Stimulated activated CD4-positive, alpha-beta T cell treated with anti-CD3 and anti-CD28 coated beads, TNF-alpha, amount 100 ng/mL, for 4 hours (primary cell): Measurements from ENCODE around the gene STOM.

ENCODE experiments used
- DNase-seq, 3 experiments: peaks; one replicate each; pipeline ENCODE4 v3.0.0-alpha.2; 2020; ENCODE audit warnings: low read depth in 3 of 3

STOM gene

DNA sequence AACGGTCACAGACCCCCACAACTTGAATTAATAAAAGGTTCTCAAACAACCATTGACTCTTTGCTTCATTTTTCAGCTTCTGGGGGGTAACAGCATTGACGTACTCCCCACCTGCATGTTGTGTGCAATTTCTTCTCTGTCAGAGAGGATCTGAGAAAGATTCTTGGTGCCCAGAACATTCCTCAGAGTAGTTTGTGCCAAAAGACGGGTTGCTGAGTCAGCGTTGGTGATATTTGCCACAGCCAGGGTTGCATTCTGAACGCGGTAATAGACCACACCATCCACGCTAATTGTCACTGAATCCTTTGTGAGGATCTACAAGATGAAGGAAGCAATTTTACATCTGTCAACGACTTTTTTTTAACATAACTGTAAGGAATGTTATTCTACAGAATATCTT lies 21.0 kb downstream of the STOM start:
- no peak for DNase-seq

DNA sequence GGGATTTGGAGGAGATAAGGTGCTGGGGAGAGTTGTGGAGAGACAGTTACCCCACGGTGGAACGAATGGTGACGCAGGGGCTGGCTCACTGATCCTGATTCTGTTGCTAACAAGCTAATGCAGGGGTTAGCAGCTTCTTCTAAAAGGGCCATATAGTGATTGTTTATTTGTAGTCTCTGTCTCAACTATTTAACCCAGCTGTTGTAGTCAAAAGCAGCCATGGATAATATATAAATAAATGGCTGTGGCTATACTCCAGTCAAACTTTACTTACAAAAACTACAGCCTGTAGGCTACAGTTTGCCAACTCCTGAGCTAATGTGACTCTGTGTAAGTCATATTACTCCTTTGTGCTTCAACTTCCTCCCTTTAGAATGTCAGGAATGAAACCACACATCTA lies 21.8 kb downstream of the STOM start:
- DNase-seq: no peak

DNA sequence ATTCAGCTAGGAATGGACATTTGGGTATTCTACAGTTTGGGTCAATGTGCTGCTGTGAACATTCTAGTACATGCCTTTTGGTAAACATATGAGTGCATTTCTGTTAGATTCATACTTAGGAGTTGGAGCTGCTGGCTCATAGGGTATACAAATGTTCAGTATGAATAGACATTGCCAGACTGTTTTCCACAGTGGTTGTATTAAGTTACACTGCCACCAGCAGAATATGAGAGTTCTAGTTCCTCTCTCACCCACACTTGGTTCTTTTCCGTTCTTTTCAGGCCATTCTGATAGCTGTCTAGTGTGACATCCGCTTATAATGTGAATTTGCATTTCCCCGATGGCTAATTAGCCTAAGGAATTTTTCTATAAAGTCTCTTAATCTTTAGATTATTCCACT lies 25.0 kb downstream of the STOM start:
- no peak for DNase-seq

- no peak for DNase-seq
Measured at GRCh38 chr9:121344184-121344583, 25.9 kb downstream of the STOM start.

- DNase-seq: no peak
Measured at GRCh38 chr9:121340676-121341392, 29.2 kb downstream of the STOM start.

DNA sequence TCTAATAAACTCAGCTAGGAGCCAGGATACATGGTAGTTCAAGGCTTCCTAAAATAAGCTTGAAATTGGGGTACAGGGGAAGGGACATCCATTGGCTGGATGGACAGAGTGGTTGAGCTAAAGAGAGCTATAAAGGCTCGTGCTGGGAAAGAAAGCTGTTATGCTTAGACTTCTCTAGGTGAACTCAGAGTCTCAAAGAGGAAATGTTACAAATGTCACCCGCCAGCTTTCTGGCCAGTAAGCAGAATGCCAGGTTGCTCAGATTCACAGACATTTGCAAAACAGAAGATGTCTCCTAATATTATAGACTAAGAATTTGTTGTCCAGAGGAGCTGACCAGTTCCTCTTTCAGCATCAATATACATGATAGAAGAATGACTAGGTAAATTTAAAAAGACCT lies 30.6 kb downstream of the STOM start:
- DNase-seq: no peak

GRCh38 chr9:121336665-121337064 lies 33.4 kb downstream of the STOM start:
- no peak for DNase-seq

GRCh38 chr9:121333950-121334773 lies 35.9 kb downstream of the STOM start:
- DNase-seq: no peak

- no peak for DNase-seq
Measured at GRCh38 chr9:121331992-121332685, 37.9 kb downstream of the STOM start.

GRCh38 chr9:121331549-121331948 lies 38.5 kb downstream of the STOM start:
- DNase-seq: no peak

DNA sequence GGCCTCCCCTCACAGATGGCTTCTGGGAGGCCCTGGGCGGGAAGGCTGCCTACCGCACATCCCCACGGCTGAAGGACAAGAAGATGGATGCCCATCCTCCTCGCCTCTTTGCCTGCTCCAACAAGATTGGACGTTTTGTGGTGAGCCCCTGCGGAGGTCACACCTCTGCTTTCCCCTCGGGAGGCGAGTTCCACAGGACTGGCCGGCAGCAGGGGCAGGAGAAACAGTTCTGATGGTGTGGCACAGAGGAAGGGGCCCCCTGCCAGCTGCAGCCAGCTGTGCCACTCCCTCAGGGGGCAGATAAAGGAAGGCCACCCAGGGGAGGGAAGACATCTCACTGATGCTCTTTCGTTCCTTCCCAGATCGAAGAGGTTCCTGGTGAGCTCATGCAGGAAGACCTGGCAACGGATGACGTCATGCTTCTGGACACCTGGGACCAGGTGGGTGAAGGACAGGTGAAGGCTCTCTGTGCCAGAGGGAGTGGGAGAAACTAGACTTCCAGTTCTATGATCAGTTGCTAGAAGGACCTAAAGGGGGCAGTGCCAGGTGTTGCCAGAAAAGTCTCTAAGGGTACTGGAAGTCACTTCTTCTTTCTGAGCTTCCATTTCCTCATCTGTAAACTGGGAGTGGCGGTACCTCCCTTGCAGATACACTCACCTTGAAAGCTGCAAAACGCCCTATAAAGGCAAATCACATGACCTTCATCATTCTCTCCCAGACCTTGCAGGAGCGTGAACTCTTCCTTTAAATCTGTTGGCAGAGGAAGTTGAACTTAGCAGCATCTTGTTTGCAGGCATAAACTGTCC lies 41.0 kb downstream of the STOM start:
- no peak for DNase-seq

GRCh38 chr9:121328476-121328875 lies 41.6 kb downstream of the STOM start:
- DNase-seq: no peak

DNA sequence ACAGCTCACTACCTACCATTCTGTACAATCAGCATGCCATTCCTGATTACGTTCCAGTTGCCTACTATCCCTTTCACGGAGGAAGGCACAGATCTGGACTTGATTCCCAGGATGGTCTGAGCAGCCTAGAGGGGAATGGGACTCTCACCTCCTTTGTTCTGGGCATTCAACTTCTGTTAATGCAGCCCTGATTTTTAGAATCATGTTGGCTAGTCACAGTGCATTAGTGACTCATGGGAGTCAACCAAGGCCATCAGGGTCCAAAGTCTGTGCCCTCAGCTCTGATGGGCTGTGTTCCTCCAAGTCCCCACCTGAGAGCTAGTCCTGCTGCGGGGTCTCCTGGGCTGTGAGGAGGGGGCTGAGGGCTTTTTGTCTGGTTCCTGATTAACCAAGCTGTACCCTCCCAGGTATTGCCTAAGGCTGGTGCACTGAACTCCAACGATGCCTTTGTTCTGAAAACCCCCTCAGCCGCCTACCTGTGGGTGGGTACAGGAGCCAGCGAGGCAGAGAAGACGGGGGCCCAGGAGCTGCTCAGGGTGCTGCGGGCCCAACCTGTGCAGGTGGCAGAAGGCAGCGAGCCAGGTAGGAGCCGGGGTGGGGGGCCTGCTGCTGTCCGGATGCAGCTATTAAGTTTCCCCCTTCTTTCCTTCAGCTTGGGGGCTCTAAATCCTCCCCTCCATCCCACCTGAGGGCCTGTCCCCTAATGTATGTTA lies 43.0 kb downstream of the STOM start:
- no peak for DNase-seq

GRCh38 chr9:121326130-121326838 lies 43.8 kb downstream of the STOM start:
- no peak for DNase-seq

DNA sequence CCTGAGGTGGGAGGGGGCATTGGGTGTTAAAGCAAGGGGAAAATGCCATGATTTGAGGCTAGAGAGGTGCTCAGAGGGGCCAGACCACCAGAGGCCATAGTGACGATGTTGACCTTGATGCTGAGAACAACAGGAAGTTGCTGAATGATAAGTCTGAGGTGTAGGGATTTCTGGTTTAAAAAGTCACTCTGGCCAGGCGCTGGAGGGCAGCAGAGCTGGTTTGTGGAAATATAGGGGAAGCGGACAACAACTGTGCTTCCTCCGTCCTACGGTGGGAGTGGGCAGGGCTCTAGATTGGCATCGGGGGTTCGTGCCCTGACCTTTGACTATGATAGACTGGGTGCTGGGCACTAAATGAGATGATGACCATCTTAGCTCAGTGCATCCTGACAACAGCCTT lies 44.7 kb downstream of the STOM start:
- DNase-seq: no peak

DNA sequence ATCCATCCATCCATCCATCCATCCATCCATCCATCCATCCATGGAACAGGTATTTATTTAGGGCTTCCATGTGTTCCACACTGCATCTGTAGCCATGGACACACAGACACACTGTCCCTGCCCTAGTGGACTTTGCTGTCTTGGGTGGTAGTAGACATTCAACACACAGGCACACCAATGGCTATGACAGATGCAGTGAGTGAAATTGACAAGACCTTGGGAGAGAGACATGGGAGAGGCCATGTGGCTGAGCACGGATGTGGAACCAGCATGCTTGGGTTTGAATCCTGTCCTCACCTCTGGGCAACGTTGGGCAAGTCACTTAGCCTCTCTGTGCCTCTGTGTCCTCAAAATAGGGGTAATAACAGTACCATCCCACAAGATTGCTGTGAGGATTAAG lies 45.3 kb downstream of the STOM start:
- DNase-seq: no peak

DNA sequence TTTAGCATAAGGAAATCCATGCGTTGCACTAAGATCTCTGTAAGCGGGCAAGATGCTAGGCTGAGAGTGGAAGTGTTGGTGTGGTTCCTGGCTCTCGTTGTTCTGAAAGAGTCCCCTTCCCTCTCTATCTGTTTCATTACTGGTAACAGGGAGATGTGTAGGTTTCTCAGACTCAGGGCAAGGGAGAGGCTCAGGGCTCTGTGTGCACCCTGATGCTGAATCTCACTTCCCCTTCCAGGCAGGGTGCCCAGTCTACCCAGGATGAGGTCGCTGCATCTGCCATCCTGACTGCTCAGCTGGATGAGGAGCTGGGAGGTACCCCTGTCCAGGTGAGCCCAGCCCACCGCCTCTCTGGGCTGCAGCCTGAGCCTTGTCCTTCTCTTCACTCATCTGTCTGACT lies 45.7 kb downstream of the STOM start:
- DNase-seq: no peak

GRCh38 chr9:121323449-121324151 lies 46.5 kb downstream of the STOM start:
- DNase-seq: no peak

GRCh38 chr9:121322737-121323448 lies 47.2 kb downstream of the STOM start:
- no peak for DNase-seq
